Left lobe of liver (tissue), 2 donors: ENCODE measurements around the gene IMPA2. TPM values are rescaled to one million over a fixed set of nuclear protein-coding genes. Genes with fewer than 3 reads are reported as not detected.
A peak's percentile ranks its signal among the peaks of the same experiment; 100 is the strongest.
"Not testable (repeated sequence)": the region's sequence is repeated elsewhere in the genome, so short reads cannot be mapped to it uniquely, and the experiment has no call there.

Experiments
- ATAC-seq: fragments of 200-7000 bp; cut with Tn5 transposase; one replicate; pipeline ENCODE4 v1.9.1; 2020; ENCODE audit warnings: mild to moderate bottlenecking, moderate library complexity
- DNase-seq: peaks from one replicate; pipeline ENCODE4 v3.0.0-alpha.2; 2020; ENCODE audit warnings: low spot score
- total RNA-seq: library from RNA; stranded (reverse); gene quantifications from one replicate; pipeline ENCODE4 v1.2.1, GENCODE V29; 2021
- donor health status: DM: no; HTN: no; CAD: no; lungs with moderate emphysema.
- donor health status: DM: no; HTN: yes; CAD: no.

The IMPA2 gene
- total RNA-seq, 1 donor from 2014 or later: 51.3 TPM

DNA sequence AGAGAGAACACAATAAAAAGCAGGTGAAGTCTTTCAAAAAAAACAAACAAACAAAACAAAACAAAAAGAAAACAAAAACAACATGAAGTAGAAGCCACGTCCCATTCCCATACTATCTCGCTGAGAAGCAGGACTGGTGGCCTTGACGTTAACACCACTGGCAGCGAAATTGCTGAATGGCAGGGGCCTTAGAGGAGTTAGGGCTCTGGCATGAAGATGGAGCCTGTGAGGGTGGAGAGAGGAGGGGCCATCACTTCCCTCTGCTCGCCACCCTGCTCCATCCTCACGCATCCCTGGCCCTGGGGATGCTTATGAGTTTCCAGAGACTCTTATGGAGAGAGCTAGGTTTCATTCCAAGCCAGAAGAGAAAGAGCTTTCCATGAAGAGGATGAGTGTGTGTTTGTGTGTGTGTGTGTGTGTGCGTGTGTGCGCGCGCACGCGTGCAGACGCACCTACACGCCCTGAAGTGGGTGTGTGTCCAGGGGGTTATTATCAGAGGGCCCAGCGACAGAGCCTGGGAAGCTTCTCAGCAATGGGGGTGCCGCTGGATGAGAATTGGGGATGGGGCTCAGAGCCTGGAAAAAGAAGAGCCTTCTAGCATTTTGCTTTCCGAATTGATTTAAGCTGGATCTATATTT lies 20.4 kb upstream of the IMPA2 start:
- ATAC-seq: no peak
- no peak for DNase-seq

DNA sequence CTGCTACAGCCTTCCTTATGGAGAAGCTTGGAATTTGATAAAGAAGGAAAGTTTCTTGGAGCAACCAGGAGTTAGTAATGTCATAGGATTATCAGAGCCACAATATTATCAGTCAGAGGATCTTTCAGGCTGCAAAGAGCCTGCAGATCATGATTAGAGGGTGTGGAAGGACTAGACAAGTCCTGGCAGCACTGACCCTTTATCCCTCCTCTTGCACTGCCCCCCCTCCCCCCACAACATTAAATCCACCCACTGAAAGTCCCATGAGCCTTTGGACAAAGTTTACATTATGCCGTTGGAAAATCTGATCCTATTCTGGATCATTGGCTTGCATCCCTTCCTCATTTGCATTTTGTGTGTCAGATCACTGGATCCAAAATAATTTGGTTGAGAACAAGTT lies 18.7 kb upstream of the IMPA2 start:
- no peak for ATAC-seq
- DNase-seq: no peak

DNA sequence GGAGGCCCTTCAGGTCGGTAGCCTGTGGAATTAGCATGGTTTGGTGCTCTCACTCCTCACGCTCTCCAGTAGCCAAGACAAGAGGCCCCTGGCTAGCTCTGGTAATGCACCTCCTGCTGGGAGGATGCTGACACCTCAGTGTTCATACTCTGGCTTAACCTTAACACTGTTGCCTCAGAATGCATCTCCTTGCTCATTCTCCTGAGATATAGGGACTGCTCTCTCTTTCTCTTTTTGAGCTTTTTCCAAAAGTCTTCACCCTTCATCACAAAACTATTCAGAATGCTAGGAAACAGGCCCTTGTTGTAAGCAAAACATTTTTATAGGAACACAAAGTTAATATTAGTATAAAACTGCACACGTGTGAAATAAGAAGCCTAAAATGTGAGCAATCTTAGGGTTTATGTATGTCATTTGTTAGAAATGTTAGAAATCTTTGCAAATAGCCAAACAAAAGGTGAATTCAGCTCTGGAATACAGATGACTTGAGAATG lies 17.3 kb upstream of the IMPA2 start:
- ATAC-seq (no peak), DNase-seq (no peak)

- no peak for ATAC-seq
- DNase-seq: no peak
Observed at GRCh38 chr18:11969904-11970835, 11.1 kb upstream of the IMPA2 start.

DNA sequence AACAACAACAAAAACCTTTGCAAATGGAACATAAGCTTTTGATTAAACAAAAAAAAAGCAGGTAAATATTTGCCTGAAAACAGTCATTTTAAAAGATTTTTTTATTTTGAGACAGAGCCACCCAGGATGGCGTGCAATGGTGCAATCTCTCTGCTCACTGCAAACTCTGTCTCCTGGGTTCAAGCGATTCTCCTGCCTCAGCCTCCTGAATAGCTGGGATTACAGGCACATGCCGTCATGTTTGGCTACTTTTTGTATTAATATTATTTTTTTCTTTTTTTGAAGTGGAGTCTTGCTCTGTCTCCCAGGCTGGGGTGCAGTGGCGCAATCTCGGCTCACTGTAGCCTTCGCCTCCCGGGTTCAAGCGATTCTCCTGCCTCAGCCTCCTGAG lies 10.5 kb upstream of the IMPA2 start:
- ATAC-seq, DNase-seq: not testable (repeated sequence)

- DNase-seq (no peak), ATAC-seq (no peak)
Observed at GRCh38 chr18:11972371-11973174, 8.7 kb upstream of the IMPA2 start.

DNA sequence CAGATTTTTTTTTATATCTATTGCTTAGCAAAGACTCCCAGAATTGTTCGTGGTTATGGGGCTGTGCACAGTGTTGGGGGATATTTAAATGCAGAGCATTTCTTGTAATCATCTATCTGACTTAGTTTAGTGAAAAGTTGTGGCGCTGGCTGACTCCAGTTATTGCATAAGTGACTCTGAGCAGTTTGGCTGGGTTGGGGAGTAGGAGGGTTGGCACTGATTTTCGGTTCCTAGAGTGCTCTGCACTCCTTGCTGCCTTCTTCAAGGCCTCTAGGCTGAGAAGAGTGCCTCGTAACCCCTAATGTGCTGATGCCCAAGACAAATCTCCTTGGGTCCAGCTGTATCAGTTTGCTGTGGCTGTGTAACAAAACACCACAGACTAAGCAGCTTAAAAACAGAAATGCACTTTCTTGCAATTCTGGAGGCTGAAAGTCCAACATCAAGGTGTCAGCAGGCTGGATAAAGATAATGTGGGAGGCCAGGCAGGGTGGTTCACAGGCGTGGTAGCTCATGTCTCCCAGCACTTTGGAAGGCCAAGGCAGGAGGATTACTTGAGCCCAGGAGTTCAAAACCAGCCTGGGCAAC lies 6.5 kb upstream of the IMPA2 start:
- DNase-seq (no peak), ATAC-seq (no peak)

- ATAC-seq (no peak), DNase-seq (no peak)
Observed at GRCh38 chr18:11975723-11976122, 5.6 kb upstream of the IMPA2 start.

DNA sequence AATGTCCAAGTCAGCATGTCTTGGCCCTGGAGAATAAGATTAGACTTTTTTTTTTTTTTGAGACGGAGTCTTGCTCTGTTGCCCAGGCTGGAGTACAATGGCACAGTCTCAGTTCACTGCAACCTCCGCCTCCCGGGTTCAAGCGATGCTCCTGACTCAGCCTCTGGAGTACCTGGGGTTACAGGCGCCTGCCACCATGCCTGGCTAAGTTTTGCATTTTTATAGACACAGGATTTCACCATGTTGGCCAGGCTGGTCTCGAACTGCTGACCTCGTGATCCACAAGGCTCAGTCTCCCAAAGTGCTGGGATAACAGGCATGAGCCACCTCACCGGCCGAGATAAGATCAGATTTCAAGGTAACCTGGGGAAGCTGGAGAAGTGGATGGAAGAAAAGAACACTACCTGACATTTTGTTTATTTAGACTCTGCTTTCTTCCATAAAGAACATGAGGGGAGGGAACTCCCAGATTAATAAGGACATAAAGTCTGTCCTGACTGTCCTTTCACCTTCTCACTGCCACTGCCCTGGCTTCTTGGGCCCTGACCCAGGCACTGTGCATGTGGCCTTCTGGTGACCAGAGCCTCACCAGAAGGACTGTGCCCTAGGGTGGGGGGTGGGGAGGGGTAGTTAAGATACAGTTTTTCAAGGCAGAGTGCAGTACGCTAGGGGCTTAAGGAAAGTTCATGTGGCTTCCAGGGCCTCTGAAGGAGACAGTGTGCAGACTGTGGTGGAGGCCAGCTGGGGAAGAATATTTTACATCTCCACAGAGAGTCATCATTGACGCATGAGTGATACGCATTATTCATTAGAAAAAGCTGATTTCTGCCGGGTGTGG lies 4.8 kb upstream of the IMPA2 start:
- DNase-seq (no peak), ATAC-seq (no peak)

GRCh38 chr18:11977153-11977466 lies 4.2 kb upstream of the IMPA2 start:
- DNase-seq (no peak), ATAC-seq (no peak)

GRCh38 chr18:11978956-11979355 lies 2.4 kb upstream of the IMPA2 start:
- no peak for ATAC-seq
- no peak for DNase-seq

- DNase-seq (no peak), ATAC-seq (no peak)
Observed at GRCh38 chr18:11980163-11980493, 1.2 kb upstream of the IMPA2 start.

DNA sequence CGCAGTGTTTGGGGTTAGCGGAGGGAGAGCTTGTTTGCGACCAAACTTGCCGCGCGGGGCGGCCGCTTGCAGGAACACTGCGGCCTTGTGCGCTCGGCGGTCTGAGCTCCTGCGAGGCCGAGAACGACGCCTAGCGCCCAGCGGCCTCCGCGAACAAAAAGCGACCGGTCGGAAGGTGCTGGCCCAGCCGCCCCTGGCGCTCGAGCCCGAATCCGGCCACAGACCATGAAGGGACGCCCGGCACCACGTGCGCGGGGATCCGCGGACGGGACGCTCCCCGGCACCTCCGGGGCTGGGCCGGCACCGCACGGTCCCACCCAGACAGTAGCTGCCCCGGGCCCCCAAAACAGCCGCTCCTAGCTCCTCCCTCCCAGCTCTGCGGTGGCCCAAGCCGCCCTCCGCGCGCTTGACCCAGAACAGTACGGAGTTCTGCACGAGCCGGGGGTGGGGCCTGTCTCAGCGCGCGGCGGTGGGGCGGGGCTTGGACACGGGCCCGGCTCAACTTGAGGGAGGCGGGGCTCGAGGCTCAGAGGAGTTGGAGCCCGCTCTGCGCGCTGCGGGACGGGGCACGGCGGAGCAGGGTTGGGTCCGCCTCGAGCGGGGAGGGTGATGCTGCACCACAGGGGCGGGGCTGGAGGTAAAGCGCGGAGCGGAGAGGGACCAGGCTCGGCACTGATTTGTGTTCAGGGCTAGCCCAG lies 664 bp upstream of the IMPA2 start:
- DNase-seq (peak; percentile 100), ATAC-seq (peak; percentile 81)

DNA sequence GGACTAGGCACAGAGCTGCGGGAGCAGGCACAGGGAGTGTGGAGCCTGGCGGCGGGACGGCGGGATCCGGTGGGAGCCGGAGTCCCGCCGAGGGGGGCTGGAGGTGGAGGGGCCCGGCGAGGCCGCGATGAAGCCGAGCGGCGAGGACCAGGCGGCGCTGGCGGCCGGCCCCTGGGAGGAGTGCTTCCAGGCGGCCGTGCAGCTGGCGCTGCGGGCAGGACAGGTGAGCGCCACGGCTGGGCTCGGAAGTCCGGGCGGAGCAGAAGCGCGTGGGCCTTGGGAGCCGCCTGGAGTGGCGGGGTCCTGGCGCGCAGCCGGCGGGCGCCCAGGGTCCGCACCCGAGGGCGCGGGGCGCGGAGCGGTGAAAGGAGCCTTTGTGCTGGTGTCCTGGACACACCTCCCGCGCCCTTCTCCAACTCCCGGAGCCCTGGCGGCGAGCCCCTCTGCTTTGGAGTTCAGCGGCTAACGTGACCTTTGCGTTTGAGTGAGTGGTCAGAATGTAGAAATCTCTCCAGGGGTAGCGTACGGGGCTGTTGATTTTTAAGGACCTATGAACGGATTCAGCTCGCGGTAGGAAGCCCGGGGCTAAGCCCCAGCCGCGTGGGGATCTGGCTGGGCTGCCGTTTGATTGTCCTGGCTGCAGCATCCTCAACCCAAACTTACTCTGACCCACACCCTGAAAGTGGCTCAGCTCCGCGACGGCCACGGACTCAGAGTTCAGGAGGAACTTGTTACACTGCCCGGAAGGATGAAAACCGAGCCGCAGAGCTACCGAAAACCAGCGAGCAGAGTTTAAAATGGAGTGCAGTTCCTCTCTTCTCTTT lies 448 bp downstream of the IMPA2 start:
- DNase-seq: peak; percentile 79
- ATAC-seq: peak; percentile 25

GRCh38 chr18:11982981-11983380 lies 1.7 kb downstream of the IMPA2 start:
- ATAC-seq (no peak), DNase-seq (no peak)

DNA sequence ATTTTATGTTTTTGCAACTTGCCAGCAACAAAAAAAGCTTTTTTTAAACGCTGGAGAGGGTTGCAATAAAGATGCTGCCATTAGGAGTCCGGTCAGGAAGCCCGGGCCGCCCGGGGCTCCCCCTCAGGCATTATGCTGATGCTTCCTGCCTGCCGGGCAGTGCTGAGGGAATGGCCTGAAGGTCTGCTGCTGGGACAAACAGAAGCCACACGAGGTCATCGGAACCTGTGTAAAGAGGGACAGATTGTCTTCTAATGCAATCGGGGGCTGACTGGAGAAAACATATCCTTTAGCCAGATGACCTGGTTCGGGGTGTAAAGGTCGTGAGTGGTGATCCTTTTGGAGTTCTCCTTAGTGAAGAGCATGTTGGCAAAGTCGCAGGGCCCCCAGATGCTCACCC lies 2.3 kb downstream of the IMPA2 start:
- DNase-seq (no peak), ATAC-seq (no peak)

GRCh38 chr18:11984091-11984490 lies 2.8 kb downstream of the IMPA2 start:
- no peak for ATAC-seq
- no peak for DNase-seq

DNA sequence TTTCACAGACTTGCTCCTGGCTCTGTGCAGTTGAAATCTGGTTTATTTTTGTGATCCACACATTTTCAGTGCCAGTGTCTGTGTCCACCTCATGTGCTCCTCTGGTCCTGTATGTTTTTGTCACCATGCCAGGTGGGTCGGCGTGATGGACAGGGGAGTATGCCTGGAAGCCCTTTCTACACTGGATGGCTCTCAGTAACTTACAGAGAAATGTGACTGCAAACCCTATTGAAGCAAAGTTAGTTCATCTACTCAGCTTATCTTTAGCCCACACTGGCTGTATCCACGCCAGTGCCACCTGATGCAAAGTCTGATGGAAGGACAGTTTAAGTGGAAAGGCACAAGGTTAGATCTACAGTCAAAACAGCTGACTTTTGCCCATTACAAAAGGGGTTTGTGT lies 4.3 kb downstream of the IMPA2 start:
- no peak for DNase-seq
- ATAC-seq: no peak

DNA sequence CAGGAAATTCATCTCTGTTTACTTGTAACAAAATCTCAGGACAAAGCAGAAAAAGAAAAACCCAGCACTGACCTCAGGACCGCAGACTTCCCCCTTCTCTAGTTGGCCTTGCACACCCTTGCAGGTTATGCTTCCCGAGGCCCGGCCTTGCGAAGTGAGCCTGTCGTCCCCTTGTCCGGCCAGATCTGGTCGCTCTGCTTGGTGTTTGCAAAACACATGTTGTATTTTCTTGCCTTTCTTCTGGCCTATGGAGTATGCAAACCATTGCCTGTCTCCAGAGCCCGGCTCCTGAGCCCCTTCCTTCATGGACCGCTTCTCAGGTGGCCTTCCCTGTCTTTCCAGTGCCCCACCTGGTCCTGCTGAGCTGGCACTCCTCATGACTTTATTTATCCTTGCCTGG lies 4.8 kb downstream of the IMPA2 start:
- ATAC-seq (no peak), DNase-seq (peak; percentile 44)
